Panc1 (cell line): ENCODE results near the gene SCAF11. TPM values are rescaled to one million over a fixed set of nuclear protein-coding genes. Genes with fewer than 3 reads are reported as not detected.

ENCODE experiments used
- ATAC-seq: fragments of 200-7000 bp; cut with Tn5 transposase; 2 replicates; pipeline ENCODE4 v1.9.1; 2020; ENCODE audit warnings: mild to moderate bottlenecking, moderate library complexity
- BruUV-seq: library from RNA; stranded (reverse); fragments of 400-500 nt; replicated peaks from 2 replicates; lab custom pipeline; 2021; lab: Mats Ljungman, UMichigan
- CTCF ChIA-PET: fragments of 300-600 bp; sonication (Branson Sonifier 250); formaldehyde crosslinking; loops from one replicate; lab custom pipeline; 2022; ENCODE audit warnings: antibody characterized with exemption; lab: Charles Lee
- POLR2A ChIA-PET: fragments of 300-600 bp; sonication (Branson Sonifier 250); formaldehyde crosslinking; loops from one replicate; lab custom pipeline; 2022; ENCODE audit warnings: antibody characterized with exemption; lab: Charles Lee
- DNase-seq: peaks from one replicate; pipeline ENCODE4 v3.0.0-alpha.2; 2010; ENCODE audit warnings: low read depth, low spot score
- H3K27ac ChIP-seq: 2 replicates; pipeline ENCODE4 v1.5.1; 2011; ENCODE audit warnings: mild to moderate bottlenecking, low read length, inconsistent platforms
- H3K27me3 ChIP-seq: fragments of 200-500 bp; sonication (Bioruptor generic); 2 replicates; pipeline ENCODE4 v1.6.0; 2014; ENCODE audit warnings: low read length, inconsistent platforms; ENCODE audit not compliant: control insufficient read depth, insufficient read depth
- H3K36me3 ChIP-seq: fragments of 200-500 bp; sonication (Bioruptor generic); 2 replicates; pipeline ENCODE4 v1.5.1; 2014; ENCODE audit warnings: inconsistent platforms, mild to moderate bottlenecking, low read length, moderate library complexity; ENCODE audit not compliant: control insufficient read depth, insufficient read depth
- H3K4me1 ChIP-seq: 2 replicates; pipeline ENCODE4 v1.5.1; 2011; ENCODE audit warnings: inconsistent platforms, mild to moderate bottlenecking, low read length, moderate library complexity; ENCODE audit not compliant: control insufficient read depth, insufficient read depth
- H3K4me3 ChIP-seq, 2 experiments: 2 replicates each; pipeline ENCODE4 v1.5.1; 2011 to 2012; ENCODE audit warnings: low read depth in 2 of 2, low read length in 2 of 2, mild to moderate bottlenecking in 2 of 2, inconsistent platforms in 1 of 2, moderate library complexity in 1 of 2
- H3K9me3 ChIP-seq: fragments of 200-500 bp; sonication (Bioruptor generic); 2 replicates; pipeline ENCODE4 v1.5.1; 2014; ENCODE audit warnings: low read depth, mild to moderate bottlenecking, inconsistent platforms, low read length, moderate library complexity; ENCODE audit not compliant: control insufficient read depth, insufficient read depth
- POLR2AphosphoS5 ChIP-seq: IDR thresholded peaks from 2 replicates; pipeline ENCODE4 v1.6.1; 2012; ENCODE audit warnings: mild to moderate bottlenecking, low read depth, low read length, moderate library complexity
- SIN3A ChIP-seq: IDR thresholded peaks from 2 replicates; pipeline ENCODE4 v1.6.1; 2012; ENCODE audit warnings: low read depth, mild to moderate bottlenecking, low read length, moderate library complexity, borderline replicate concordance; ENCODE audit not compliant: insufficient read depth
- TCF7L2 ChIP-seq: IDR thresholded peaks from 2 replicates; pipeline ENCODE4 v1.6.1; 2011; ENCODE audit warnings: mild to moderate bottlenecking, low read depth, low read length, inconsistent platforms
- in situ Hi-C: cut with HindIII; loops from 2 replicates; pipeline ENCODE4 v1.10.0; 2016; ENCODE audit warnings: low sequenced_read_pairs, low pct_unique_long_range_greater_than_20kb
- intact Hi-C: fragments of 100-400 bp; cut with micrococcal nuclease; formaldehyde crosslinking; loops from one replicate; pipeline ENCODE4 v1.10.0; 2022; ENCODE audit not compliant: unreplicated experiment
- total RNA-seq: library from RNA; stranded (reverse); gene quantifications from one replicate; pipeline ENCODE4 v1.2.1, GENCODE V29; 2021; ENCODE audit not compliant: unreplicated experiment
- TF ChIP-seq, protein P1 (sequence below): fragments of 450-650 bp; IDR thresholded peaks from 2 replicates; pipeline ENCODE4 v1.5.1; 2017; ENCODE audit warnings: mild to moderate bottlenecking
- TF ChIP-seq, protein P2 (sequence below), 2 experiments: IDR thresholded peaks; 2 replicates each; pipeline ENCODE4 v1.6.1; 2011 to 2012; ENCODE audit warnings: low read depth in 2 of 2, control low read depth in 1 of 2, low read length in 1 of 2, mild to moderate bottlenecking in 1 of 2, moderate library complexity in 1 of 2; ENCODE audit not compliant: insufficient read depth in 1 of 2

The SCAF11 gene
- total RNA-seq, 1 experiment from 2014 or later: 98.3 TPM

DNA sequence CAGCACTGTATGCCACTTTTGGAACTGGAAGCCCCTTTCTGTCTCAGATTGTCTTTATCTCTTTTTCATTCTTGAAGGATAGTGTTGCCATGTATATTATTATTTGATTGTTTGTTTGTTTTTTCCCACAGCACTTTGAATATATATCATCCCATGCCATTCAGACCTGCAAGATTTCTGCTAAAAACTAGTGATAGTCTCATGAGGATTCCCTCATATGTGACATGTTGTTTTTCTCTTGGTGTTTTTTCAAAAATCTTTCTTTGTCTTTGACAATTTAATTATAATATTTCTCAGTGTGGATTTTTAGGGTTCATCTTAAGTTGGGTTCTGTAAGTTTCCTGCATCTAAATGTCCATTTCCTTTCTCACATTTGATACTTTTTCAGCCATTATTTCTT, 36.8 kb upstream of the SCAF11 start:
- intact Hi-C loops (no loop called here), in situ Hi-C loops (no loop called here)
- no peak overlapping the region for H3K27ac ChIP-seq
- no peaks in the 10 kb centered on the region for H3K4me1 ChIP-seq
- no peak for DNase-seq
- ChIA-PET CTCF (interaction anchor here (0.6 kb wide), 1 partner anchor 1654 kb away, joined by 3 read pairs; no protein-coding TSS in a partner anchor), POLR2A (no interaction called here)
- no peak for ATAC-seq
- no peak overlapping the region for H3K4me3 ChIP-seq
- no peaks in the 10 kb centered on the region for H3K36me3 ChIP-seq
- H3K27me3 ChIP-seq: peaks cover 6% of the 10 kb centered on the region
- BruUV-seq: no TSS peak
- H3K9me3 ChIP-seq: peaks cover 14% of the 10 kb centered on the region; the same call in 1 of the 2 replicates
- TF ChIP-seq TCF7L2 (no peak), POLR2AphosphoS5 (no peak), SIN3A (no peak)
- TF ChIP-seq, protein P1, sequence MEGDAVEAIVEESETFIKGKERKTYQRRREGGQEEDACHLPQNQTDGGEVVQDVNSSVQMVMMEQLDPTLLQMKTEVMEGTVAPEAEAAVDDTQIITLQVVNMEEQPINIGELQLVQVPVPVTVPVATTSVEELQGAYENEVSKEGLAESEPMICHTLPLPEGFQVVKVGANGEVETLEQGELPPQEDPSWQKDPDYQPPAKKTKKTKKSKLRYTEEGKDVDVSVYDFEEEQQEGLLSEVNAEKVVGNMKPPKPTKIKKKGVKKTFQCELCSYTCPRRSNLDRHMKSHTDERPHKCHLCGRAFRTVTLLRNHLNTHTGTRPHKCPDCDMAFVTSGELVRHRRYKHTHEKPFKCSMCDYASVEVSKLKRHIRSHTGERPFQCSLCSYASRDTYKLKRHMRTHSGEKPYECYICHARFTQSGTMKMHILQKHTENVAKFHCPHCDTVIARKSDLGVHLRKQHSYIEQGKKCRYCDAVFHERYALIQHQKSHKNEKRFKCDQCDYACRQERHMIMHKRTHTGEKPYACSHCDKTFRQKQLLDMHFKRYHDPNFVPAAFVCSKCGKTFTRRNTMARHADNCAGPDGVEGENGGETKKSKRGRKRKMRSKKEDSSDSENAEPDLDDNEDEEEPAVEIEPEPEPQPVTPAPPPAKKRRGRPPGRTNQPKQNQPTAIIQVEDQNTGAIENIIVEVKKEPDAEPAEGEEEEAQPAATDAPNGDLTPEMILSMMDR: no peak
- TF ChIP-seq, protein P2, sequence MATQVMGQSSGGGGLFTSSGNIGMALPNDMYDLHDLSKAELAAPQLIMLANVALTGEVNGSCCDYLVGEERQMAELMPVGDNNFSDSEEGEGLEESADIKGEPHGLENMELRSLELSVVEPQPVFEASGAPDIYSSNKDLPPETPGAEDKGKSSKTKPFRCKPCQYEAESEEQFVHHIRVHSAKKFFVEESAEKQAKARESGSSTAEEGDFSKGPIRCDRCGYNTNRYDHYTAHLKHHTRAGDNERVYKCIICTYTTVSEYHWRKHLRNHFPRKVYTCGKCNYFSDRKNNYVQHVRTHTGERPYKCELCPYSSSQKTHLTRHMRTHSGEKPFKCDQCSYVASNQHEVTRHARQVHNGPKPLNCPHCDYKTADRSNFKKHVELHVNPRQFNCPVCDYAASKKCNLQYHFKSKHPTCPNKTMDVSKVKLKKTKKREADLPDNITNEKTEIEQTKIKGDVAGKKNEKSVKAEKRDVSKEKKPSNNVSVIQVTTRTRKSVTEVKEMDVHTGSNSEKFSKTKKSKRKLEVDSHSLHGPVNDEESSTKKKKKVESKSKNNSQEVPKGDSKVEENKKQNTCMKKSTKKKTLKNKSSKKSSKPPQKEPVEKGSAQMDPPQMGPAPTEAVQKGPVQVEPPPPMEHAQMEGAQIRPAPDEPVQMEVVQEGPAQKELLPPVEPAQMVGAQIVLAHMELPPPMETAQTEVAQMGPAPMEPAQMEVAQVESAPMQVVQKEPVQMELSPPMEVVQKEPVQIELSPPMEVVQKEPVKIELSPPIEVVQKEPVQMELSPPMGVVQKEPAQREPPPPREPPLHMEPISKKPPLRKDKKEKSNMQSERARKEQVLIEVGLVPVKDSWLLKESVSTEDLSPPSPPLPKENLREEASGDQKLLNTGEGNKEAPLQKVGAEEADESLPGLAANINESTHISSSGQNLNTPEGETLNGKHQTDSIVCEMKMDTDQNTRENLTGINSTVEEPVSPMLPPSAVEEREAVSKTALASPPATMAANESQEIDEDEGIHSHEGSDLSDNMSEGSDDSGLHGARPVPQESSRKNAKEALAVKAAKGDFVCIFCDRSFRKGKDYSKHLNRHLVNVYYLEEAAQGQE (IDR thresholded peaks at IDR 0.05; ENCODE audit: insufficient read depth in 1 of 2, low read depth in 2 of 2, low read length in 1 of 2): no peak

DNA sequence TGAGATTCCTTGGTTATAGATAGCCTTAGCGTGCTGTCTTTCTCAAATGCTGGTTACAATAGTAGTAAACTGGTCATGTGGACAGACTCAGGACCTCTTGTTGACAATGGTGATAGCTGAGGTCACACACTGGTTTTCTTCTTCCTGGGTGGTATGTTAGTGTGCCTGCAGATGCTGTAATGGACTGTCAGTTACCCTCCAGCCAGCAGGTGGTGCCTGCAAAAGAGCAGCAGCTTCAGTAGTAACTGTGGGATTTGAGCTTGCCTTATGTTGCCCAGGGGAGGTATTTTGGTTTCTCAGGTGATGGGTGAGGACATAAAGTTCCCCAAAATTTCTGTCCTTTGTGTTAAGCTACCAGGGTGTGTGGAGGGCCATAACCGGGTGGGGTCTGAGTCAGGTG, 33.7 kb upstream of the SCAF11 start:
- BruUV-seq: no TSS peak
- no peaks in the 10 kb centered on the region for H3K36me3 ChIP-seq
- no peak overlapping the region for H3K27ac ChIP-seq
- no peaks in the 10 kb centered on the region for H3K27me3 ChIP-seq
- no peak for ATAC-seq
- intact Hi-C loops (no loop called here), in situ Hi-C loops (no loop called here)
- peaks cover 14% of the 10 kb centered on the region; the same call in 1 of the 2 replicates for H3K9me3 ChIP-seq
- H3K4me3 ChIP-seq: no peak overlapping the region
- no peak for DNase-seq
- POLR2A ChIA-PET: no interaction called here
- no peaks in the 10 kb centered on the region for H3K4me1 ChIP-seq
- TF ChIP-seq POLR2AphosphoS5 (no peak), SIN3A (no peak)
- TF ChIP-seq, protein P2 (IDR thresholded peaks at IDR 0.05; ENCODE audit: insufficient read depth in 1 of 2, low read depth in 2 of 2, low read length in 1 of 2): no peak
- CTCF ChIA-PET: no interaction called here
